HUES6 (cell line): ENCODE data around the gene OSBPL3.

Source experiments
- H3K27ac ChIP-seq: 2 replicates; pipeline ENCODE4 v1.7.0; 2013; ENCODE audit warnings: low read depth, mild to moderate bottlenecking, low read length, inconsistent platforms
- H3K27me3 ChIP-seq: 2 replicates; pipeline ENCODE4 v1.6.1; 2013; ENCODE audit warnings: low read length; ENCODE audit not compliant: control insufficient read depth, insufficient read depth
- H3K36me3 ChIP-seq: 2 replicates; pipeline ENCODE4 v1.6.1; 2013; ENCODE audit warnings: low read length; ENCODE audit not compliant: control insufficient read depth, insufficient read depth
- H3K4me1 ChIP-seq: 2 replicates; pipeline ENCODE4 v1.6.1; 2013; ENCODE audit warnings: low read length; ENCODE audit not compliant: control insufficient read depth, insufficient read depth
- H3K4me3 ChIP-seq: 2 replicates; pipeline ENCODE4 v1.5.1; 2013; ENCODE audit warnings: low read depth, low read length
- H3K9ac ChIP-seq: one replicate; pipeline ENCODE4 v1.6.1; 2013; ENCODE audit warnings: mild to moderate bottlenecking, low read length
- H3K9me3 ChIP-seq: 2 replicates; pipeline ENCODE4 v1.6.1; 2013; ENCODE audit warnings: low read depth, low read length; ENCODE audit not compliant: control insufficient read depth, insufficient read depth

OSBPL3 gene

DNA sequence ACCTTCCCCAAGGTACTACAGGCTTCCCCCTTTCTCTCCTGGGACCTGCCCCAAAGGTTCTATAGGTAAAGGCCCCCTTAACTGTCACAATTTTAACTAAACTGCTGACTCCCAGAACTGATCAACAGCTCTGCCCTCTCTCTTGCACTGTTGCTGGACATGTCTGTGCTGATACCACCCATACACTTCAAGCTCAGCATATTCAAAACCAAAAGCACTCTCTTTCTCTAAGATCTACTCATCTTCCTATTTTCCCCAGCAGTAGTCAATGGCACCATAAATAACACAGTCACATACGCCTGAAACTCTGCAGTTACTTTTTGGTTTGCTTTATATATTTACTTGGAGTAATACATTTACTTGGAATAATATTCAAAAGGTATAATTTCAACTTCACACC lies 12.3 kb downstream of the OSBPL3 start:
- no peaks in the 10 kb centered on the region for H3K27me3 ChIP-seq
- H3K9me3 ChIP-seq, result no peaks in the 10 kb centered on the region
- H3K9ac ChIP-seq, result no peak overlapping the region
- no peak overlapping the region for H3K4me3 ChIP-seq
- H3K27ac ChIP-seq, result no peak overlapping the region
- peaks cover 30% of the 10 kb centered on the region for H3K4me1 ChIP-seq
- H3K36me3 ChIP-seq, result no peaks in the 10 kb centered on the region

DNA sequence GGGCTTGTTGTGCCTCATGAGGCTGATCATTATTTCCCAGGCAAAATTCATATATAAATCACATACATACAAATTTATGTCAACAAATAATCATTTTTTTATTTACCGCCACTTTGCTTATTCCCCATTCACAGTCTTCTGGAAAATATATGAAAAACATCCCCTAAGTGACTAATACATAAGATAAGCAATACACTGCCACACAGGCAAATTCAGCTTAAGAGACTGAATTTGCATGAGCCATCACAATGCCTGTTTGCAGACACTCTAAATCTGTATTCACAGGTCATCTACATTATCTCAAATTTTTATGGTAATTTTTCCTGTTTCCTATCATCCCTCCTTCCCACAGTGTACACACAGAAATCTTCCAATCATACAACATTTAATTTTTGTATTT lies 13.2 kb downstream of the OSBPL3 start:
- Histone ChIP-seq H3K27me3 (no peaks in the 10 kb centered on the region), H3K9me3 (no peaks in the 10 kb centered on the region), H3K9ac (no peak overlapping the region), H3K4me3 (no peak overlapping the region), H3K27ac (no peak overlapping the region), H3K4me1 (peaks cover 24% of the 10 kb centered on the region), H3K36me3 (no peaks in the 10 kb centered on the region)

DNA sequence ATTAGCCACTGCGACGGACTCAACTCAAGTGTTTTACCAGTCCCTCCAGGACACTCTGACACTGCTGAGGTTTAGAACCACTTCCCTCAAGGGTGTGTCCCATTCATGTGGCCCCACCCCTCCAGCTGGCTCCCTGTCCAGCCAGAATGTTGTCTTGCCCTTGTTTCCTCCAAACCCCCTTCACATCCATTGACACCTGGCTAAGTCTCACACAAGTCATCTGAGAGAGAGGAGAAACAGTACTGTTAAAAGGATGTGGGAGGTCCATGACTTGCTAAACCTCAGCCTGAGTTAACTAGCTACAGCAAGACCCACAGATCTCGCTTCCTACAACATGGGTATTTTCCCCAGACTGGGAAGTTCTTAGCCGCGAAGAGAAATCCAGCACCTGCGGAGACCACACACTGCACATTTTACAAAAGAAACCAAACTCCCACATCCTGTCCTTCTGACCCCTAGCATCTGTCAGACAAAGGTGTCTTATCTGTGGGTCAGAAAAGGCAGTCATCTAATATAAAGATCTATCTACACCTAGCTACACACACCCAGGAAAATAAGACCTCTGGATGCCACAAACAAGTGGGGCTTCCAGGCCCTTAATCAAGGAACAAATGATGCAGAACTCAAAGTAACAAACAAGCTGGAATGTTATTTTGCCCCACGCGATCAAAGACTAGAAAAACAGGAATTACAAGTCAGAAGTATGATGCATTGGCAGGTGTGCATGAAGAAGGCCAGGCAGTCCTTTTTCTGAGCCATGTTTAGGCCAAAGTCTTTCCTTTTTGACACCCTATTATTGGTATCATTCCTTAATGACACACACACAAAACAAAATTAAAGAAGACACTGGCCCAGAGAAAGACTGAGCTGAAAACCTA lies 13.9 kb downstream of the OSBPL3 start:
- Histone ChIP-seq H3K27me3 (no peaks in the 10 kb centered on the region), H3K27ac (no peak overlapping the region), H3K9me3 (no peaks in the 10 kb centered on the region), H3K4me1 (peaks cover 16% of the 10 kb centered on the region), H3K36me3 (no peaks in the 10 kb centered on the region), H3K9ac (no peak overlapping the region), H3K4me3 (no peak overlapping the region)

DNA sequence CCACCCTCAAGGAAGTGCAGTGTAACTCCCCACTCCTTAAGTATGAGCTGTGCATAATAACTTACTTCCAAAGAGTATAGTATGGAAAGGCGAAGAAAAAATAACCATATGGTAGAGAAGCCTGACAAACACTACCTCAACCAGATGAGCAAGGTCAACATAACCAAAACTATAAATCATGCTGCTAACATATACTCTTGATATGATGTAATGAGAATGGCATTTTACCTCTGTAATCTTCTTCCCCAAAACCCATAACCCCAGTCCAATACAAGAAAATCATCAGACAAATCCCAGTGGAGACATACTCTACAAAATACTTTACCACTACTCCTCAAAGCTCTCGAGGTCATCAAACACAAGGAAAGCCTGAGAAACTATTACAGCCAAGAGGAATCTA lies 15.8 kb downstream of the OSBPL3 start:
- H3K27me3 ChIP-seq, result no peaks in the 10 kb centered on the region
- no peaks in the 10 kb centered on the region for H3K36me3 ChIP-seq
- no peak overlapping the region for H3K27ac ChIP-seq
- no peaks in the 10 kb centered on the region for H3K9me3 ChIP-seq
- no peak overlapping the region for H3K4me3 ChIP-seq
- H3K9ac ChIP-seq, result no peak overlapping the region
- peaks cover 21% of the 10 kb centered on the region for H3K4me1 ChIP-seq

DNA sequence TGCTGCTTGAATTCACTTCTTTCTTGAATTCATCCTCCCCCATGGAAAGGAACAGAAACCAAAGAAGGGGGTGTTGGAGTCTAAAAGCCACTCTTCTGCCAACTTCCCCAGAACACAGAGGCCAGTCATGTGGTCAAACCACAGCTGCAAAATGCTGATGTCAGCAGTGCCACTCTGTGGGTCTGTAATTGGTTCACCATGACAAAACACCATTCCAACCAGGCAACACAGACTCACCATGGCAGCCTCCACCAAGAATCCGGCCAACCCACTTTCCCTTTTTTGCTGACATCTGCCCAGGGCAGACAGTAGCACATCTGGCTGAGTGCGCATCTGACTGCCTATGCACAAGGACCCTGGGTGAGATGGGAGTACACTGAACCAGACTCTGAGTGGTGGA lies 16.8 kb downstream of the OSBPL3 start:
- no peaks in the 10 kb centered on the region for H3K27me3 ChIP-seq
- H3K27ac ChIP-seq, result no peak overlapping the region
- H3K36me3 ChIP-seq, result no peaks in the 10 kb centered on the region
- H3K9me3 ChIP-seq, result no peaks in the 10 kb centered on the region
- no peak overlapping the region for H3K9ac ChIP-seq
- peaks cover 21% of the 10 kb centered on the region for H3K4me1 ChIP-seq
- no peak overlapping the region for H3K4me3 ChIP-seq

DNA sequence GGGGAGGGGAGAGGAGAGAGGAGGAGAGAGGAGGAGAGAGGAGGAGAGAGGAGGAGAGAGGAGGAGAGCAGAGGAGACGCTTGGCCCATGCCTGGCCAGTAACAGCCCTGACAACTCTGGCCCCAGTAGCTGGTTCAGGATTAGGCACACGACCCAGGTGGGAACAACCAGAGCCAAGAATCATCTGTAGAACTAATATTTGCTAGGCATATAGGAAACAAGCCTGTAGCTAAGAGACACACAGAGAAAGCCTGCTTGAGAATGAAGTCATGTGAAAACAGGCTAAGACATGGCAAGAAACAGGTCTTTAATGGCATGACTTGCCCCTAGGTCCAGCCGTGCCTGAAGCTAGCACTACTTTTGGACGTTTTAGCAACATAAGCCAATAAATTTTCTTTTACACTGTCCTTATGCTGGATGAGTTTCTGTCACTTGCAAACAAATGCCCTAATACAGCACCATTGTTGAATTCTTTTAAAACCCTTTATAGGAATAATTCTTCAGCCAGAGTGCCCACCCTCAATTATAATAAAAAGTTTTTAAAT lies 17.5 kb downstream of the OSBPL3 start:
- H3K27ac ChIP-seq, result no peak overlapping the region
- H3K9ac ChIP-seq, result no peak overlapping the region
- H3K9me3 ChIP-seq, result no peaks in the 10 kb centered on the region
- H3K36me3 ChIP-seq, result no peaks in the 10 kb centered on the region
- peaks cover 21% of the 10 kb centered on the region for H3K4me1 ChIP-seq
- H3K4me3 ChIP-seq, result no peak overlapping the region
- no peaks in the 10 kb centered on the region for H3K27me3 ChIP-seq

DNA sequence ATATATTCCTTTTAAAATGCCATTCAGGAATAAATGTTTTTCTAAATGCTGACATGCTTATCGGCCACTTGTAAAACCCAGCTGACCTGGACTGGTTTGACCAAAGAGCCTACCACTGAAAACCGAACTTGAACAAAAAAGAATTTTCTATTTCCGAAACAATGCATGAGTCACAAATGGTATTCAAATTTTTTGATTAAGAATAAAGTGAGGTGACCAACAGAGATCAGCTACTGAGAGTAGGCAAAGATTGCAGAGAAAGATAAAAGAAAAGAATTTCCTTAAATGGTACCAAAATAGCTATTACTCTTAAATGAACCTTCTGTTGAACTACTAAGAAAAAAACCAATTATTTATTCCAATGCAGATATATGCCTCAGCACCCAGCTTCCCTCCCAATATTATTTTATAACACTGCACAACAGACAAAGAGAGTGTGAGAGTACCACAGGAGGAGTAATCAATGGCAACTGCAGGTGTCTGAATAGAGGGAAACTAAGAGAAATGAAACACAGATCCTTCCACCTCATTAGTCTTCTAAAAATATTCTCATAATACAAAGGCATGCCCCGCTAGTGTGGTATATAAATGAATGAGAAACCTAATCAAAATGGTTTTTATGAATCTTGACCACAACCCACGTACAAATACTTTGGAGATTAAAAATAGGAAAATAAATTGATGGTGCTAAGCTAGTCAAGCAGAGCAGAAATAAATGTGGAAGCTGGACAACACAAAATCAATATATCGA lies 20.1 kb downstream of the OSBPL3 start:
- no peak overlapping the region for H3K4me3 ChIP-seq
- H3K9ac ChIP-seq, result no peak overlapping the region
- peaks cover 6% of the 10 kb centered on the region; the same call in 1 of the 2 replicates for H3K4me1 ChIP-seq
- no peaks in the 10 kb centered on the region for H3K27me3 ChIP-seq
- no peak overlapping the region for H3K27ac ChIP-seq
- no peaks in the 10 kb centered on the region for H3K9me3 ChIP-seq
- no peaks in the 10 kb centered on the region for H3K36me3 ChIP-seq

DNA sequence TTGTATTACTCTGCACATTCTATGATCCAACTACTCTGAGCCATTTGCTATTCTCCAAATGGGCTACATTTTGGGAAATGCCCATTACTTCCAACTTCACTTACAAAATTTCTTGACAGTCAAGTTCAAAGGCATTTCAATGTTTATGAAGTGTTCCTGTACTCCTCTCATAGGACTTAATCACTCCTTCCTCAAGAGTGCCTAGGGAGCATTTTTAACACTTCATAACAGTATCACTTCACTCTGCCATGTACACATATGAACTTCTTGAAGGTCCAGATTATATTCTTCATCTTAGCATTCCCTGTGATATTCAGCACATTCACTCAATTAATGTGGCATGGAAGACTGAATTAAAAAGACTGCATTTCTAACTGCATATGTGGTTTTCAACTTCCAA lies 21.6 kb downstream of the OSBPL3 start:
- Histone ChIP-seq H3K4me3 (no peak overlapping the region), H3K27ac (no peak overlapping the region), H3K9me3 (no peaks in the 10 kb centered on the region), H3K9ac (no peak overlapping the region), H3K4me1 (peaks cover 6% of the 10 kb centered on the region; the same call in 1 of the 2 replicates), H3K36me3 (no peaks in the 10 kb centered on the region), H3K27me3 (no peaks in the 10 kb centered on the region)

DNA sequence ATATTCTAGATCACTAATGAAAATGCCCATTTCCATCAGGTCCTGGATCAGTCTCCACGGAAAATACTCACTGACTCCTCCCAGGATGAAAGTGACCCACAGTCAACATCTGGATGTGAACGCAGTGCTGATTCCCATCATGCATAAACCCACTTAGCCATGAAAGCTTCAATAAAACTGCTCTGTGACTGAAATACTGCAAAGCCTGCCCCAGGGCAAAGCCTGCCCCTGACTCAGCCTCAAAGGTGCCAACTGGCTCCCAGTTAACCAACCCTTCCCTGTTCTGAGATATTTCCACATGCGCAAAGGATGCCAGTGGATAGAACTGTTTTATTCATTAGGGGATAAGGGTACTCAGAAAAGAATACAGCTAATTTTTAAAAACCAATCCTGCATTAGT lies 24.0 kb downstream of the OSBPL3 start:
- H3K36me3 ChIP-seq, result no peaks in the 10 kb centered on the region
- H3K4me3 ChIP-seq, result no peak overlapping the region
- no peaks in the 10 kb centered on the region for H3K27me3 ChIP-seq
- H3K9me3 ChIP-seq, result no peaks in the 10 kb centered on the region
- no peak overlapping the region for H3K27ac ChIP-seq
- H3K4me1 ChIP-seq, result peaks cover 6% of the 10 kb centered on the region; the same call in 1 of the 2 replicates
- H3K9ac ChIP-seq, result no peak overlapping the region

DNA sequence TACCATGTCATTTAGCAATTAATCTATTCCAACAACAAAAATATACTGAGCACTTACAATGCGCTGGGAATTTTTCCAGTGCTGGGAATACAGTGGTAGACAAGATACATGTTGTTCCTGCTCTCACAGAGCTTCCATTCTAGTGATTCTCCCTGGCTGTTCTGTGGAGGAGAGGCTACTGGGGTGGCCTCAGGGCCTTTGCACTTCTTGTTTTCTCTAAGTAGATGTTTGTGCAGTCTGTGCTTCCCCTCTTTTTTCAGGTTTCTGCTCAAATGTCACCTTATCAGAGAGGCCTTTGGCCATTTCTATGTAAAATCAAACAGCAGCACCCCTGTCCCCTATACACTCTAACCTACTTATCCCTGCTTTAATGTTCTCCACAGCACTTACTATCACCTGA lies 24.7 kb downstream of the OSBPL3 start:
- Histone ChIP-seq H3K4me1 (peaks cover 6% of the 10 kb centered on the region; the same call in 1 of the 2 replicates), H3K4me3 (no peak overlapping the region), H3K27ac (no peak overlapping the region), H3K9me3 (no peaks in the 10 kb centered on the region), H3K36me3 (no peaks in the 10 kb centered on the region), H3K9ac (no peak overlapping the region), H3K27me3 (no peaks in the 10 kb centered on the region)

DNA sequence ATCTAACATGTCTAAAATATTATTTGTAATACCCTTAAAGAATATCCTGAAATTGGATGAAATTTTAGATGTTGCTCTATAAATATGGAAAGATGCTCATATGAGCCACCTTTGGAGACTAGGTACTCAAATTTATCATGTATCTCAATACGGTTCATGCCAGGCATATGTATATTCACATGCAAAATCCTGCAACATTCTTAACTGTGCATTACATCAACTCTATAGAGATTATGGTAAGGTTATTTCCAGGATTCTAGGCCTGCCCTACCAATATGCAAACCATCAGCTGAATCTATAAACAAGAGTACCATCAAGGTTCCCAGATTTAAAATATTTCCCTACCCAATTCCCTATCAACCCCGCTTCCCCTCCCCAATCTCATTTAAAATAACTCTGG lies 27.5 kb downstream of the OSBPL3 start:
- no peak overlapping the region for H3K27ac ChIP-seq
- no peaks in the 10 kb centered on the region for H3K4me1 ChIP-seq
- no peaks in the 10 kb centered on the region for H3K27me3 ChIP-seq
- H3K4me3 ChIP-seq, result no peak overlapping the region
- no peaks in the 10 kb centered on the region for H3K36me3 ChIP-seq
- no peaks in the 10 kb centered on the region for H3K9me3 ChIP-seq
- no peak overlapping the region for H3K9ac ChIP-seq
